Panc1 (cell line): ENCODE results near the gene DCXR.
A peak's percentile ranks its signal among the peaks of the same experiment; 100 is the strongest.

ENCODE experiments used
- POLR2AphosphoS5 ChIP-seq: IDR thresholded peaks from 2 replicates; pipeline ENCODE4 v1.6.1; 2012; ENCODE audit warnings: mild to moderate bottlenecking, low read depth, low read length, moderate library complexity
- SIN3A ChIP-seq: IDR thresholded peaks from 2 replicates; pipeline ENCODE4 v1.6.1; 2012; ENCODE audit warnings: low read depth, mild to moderate bottlenecking, low read length, moderate library complexity, borderline replicate concordance; ENCODE audit not compliant: insufficient read depth
- TCF7L2 ChIP-seq: IDR thresholded peaks from 2 replicates; pipeline ENCODE4 v1.6.1; 2011; ENCODE audit warnings: mild to moderate bottlenecking, low read depth, low read length, inconsistent platforms
- TF ChIP-seq, protein P1 (sequence below), 2 experiments: IDR thresholded peaks; 2 replicates each; pipeline ENCODE4 v1.6.1; 2011 to 2012; ENCODE audit warnings: low read depth in 2 of 2, control low read depth in 1 of 2, low read length in 1 of 2, mild to moderate bottlenecking in 1 of 2, moderate library complexity in 1 of 2; ENCODE audit not compliant: insufficient read depth in 1 of 2
- TF ChIP-seq, protein P2 (sequence below): fragments of 450-650 bp; IDR thresholded peaks from 2 replicates; pipeline ENCODE4 v1.5.1; 2017; ENCODE audit warnings: mild to moderate bottlenecking

DNA sequence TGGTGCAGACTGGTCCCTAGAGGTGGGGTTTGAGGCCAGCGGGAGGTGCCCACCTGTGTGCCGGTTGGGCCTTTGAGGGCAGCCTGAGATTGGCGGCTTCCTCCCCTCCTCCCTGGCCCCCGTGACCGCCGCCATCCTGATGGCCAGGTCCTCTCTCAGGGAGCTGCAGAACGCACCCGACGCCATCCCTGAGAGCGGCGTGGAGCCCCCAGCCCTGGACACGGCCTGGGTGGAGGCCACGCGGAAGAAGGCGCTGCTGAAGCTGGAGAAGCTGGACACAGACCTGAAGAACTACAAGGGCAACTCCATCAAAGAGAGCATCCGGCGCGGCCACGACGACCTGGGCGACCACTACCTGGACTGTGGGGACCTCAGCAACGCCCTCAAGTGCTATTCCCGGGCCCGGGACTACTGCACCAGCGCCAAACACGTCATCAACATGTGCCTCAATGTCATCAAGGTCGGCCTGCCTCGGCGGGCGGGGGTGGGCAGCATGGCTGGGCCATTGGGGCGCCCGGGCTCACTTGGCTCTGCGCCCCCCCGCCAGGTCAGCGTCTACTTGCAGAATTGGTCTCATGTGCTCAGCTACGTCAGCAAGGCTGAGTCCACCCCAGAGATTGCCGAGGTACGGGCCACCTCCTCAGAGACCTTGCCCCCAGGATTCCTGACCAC, 17.0 kb upstream of the DCXR start:
- TF ChIP-seq, protein P1, sequence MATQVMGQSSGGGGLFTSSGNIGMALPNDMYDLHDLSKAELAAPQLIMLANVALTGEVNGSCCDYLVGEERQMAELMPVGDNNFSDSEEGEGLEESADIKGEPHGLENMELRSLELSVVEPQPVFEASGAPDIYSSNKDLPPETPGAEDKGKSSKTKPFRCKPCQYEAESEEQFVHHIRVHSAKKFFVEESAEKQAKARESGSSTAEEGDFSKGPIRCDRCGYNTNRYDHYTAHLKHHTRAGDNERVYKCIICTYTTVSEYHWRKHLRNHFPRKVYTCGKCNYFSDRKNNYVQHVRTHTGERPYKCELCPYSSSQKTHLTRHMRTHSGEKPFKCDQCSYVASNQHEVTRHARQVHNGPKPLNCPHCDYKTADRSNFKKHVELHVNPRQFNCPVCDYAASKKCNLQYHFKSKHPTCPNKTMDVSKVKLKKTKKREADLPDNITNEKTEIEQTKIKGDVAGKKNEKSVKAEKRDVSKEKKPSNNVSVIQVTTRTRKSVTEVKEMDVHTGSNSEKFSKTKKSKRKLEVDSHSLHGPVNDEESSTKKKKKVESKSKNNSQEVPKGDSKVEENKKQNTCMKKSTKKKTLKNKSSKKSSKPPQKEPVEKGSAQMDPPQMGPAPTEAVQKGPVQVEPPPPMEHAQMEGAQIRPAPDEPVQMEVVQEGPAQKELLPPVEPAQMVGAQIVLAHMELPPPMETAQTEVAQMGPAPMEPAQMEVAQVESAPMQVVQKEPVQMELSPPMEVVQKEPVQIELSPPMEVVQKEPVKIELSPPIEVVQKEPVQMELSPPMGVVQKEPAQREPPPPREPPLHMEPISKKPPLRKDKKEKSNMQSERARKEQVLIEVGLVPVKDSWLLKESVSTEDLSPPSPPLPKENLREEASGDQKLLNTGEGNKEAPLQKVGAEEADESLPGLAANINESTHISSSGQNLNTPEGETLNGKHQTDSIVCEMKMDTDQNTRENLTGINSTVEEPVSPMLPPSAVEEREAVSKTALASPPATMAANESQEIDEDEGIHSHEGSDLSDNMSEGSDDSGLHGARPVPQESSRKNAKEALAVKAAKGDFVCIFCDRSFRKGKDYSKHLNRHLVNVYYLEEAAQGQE (IDR thresholded peaks at IDR 0.05; ENCODE audit: insufficient read depth in 1 of 2, low read depth in 2 of 2, low read length in 1 of 2), result no peak
- TF ChIP-seq, protein P2, sequence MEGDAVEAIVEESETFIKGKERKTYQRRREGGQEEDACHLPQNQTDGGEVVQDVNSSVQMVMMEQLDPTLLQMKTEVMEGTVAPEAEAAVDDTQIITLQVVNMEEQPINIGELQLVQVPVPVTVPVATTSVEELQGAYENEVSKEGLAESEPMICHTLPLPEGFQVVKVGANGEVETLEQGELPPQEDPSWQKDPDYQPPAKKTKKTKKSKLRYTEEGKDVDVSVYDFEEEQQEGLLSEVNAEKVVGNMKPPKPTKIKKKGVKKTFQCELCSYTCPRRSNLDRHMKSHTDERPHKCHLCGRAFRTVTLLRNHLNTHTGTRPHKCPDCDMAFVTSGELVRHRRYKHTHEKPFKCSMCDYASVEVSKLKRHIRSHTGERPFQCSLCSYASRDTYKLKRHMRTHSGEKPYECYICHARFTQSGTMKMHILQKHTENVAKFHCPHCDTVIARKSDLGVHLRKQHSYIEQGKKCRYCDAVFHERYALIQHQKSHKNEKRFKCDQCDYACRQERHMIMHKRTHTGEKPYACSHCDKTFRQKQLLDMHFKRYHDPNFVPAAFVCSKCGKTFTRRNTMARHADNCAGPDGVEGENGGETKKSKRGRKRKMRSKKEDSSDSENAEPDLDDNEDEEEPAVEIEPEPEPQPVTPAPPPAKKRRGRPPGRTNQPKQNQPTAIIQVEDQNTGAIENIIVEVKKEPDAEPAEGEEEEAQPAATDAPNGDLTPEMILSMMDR, result no peak
- TF ChIP-seq SIN3A, result no peak
- 0 out of 2 replicates have a peak, but pooled peaks have one; percentile 9 for TF ChIP-seq POLR2AphosphoS5
- no peak for TF ChIP-seq TCF7L2
